Renal cortex interstitium (tissue), 11 donors: ENCODE results near the gene FOXA1. TPM values are rescaled to one million over a fixed set of nuclear protein-coding genes. Genes with fewer than 3 reads are reported as not detected.

ENCODE experiments used
- DNase-seq, 11 donors: peaks; one replicate each; pipeline ENCODE4 v3.0.0-alpha.2; 2013; ENCODE audit warnings: low read depth in 9 of 11, low spot score in 4 of 11; ENCODE audit errors: extremely low read depth in 1 of 11
- polyA plus RNA-seq, 3 donors: library from polyadenylated mRNA; unstranded; fragments of 120-200 nt; gene quantifications; one replicate each; pipeline ENCODE4 v1.2.1, GENCODE V29; 2013; ENCODE audit not compliant: insufficient read length in 3 of 3

The FOXA1 gene
- polyA plus RNA-seq, 3 donors, result 2.6 to 3.3 (median 3.1) TPM

GRCh38 chr14:37592482-37593408 is 2.3 kb downstream of the FOXA1 start:
- DNase-seq, result no peak

- DNase-seq, result no peak
Measured at GRCh38 chr14:37591941-37592481, 3.0 kb downstream of the FOXA1 start.

GRCh38 chr14:37591311-37591940 is 3.6 kb downstream of the FOXA1 start:
- DNase-seq, result no peak

GRCh38 chr14:37590428-37591139 is 4.5 kb downstream of the FOXA1 start:
- DNase-seq, result no peak

- DNase-seq, result no peak
Measured at GRCh38 chr14:37589715-37590427, 5.2 kb downstream of the FOXA1 start.

- no peak for DNase-seq
Measured at GRCh38 chr14:37588956-37589714, 5.9 kb downstream of the FOXA1 start.

GRCh38 chr14:37588667-37588955 is 6.4 kb downstream of the FOXA1 start:
- no peak for DNase-seq

- no peak for DNase-seq
Measured at GRCh38 chr14:37587881-37588666, 7.0 kb downstream of the FOXA1 start.

- no peak for DNase-seq
Measured at GRCh38 chr14:37587131-37587803, 7.8 kb downstream of the FOXA1 start.

GRCh38 chr14:37586797-37587130 is 8.3 kb downstream of the FOXA1 start:
- no peak for DNase-seq

GRCh38 chr14:37585971-37586796 is 8.9 kb downstream of the FOXA1 start:
- DNase-seq, result no peak

GRCh38 chr14:37585101-37585511 is 9.9 kb downstream of the FOXA1 start:
- no peak for DNase-seq

- DNase-seq, result no peak
Measured at GRCh38 chr14:37584211-37585100, 10.6 kb downstream of the FOXA1 start.

GRCh38 chr14:37583358-37584210 is 11.5 kb downstream of the FOXA1 start:
- no peak for DNase-seq

GRCh38 chr14:37580146-37580545 is 14.9 kb downstream of the FOXA1 start:
- DNase-seq, result no peak
